Dendritic cell treated with granulocyte-macrophage colony-stimulating factor and Interleukin-4, amounts not matched to agents 40 ng/mL and 50 ng/mL, for 4 days (primary cell): ENCODE data around the gene DYNLT1.
"Not testable (repeated sequence)": the region's sequence is repeated elsewhere in the genome, so short reads cannot be mapped to it uniquely, and the experiment has no call there.

Experiments used
- H3K27ac Mint-ChIP-seq: one replicate; pipeline ENCODE4 v1.8.0; 2022; ENCODE audit warnings: mild to moderate bottlenecking, mixed read lengths
- H3K27me3 Mint-ChIP-seq: one replicate; pipeline ENCODE4 v1.8.0; 2022; ENCODE audit warnings: mild to moderate bottlenecking, mixed read lengths
- H3K36me3 Mint-ChIP-seq: one replicate; pipeline ENCODE4 v1.8.0; 2022; ENCODE audit warnings: low read depth, mixed read lengths
- H3K4me1 Mint-ChIP-seq: one replicate; pipeline ENCODE4 v1.8.0; 2022; ENCODE audit warnings: low read depth, mixed read lengths
- H3K4me3 Mint-ChIP-seq: one replicate; pipeline ENCODE4 v1.8.0; 2022; ENCODE audit warnings: mild to moderate bottlenecking, moderate library complexity, mixed read lengths
- H3K9me3 Mint-ChIP-seq: one replicate; pipeline ENCODE4 v1.8.0; 2022; ENCODE audit warnings: mixed read lengths
- intact Hi-C: fragments of 100-400 bp; cut with micrococcal nuclease; formaldehyde crosslinking; loops from one replicate; pipeline ENCODE4 v1.15.0; 2022

Gene DYNLT1

GRCh38 chr6:158628542-158628941 is 16.0 kb downstream of the DYNLT1 start:
- intact Hi-C loops = no loop called here
- peaks cover 99% of the 10 kb centered on the region for H3K36me3 Mint-ChIP-seq
- H3K4me1 Mint-ChIP-seq = peaks cover 16% of the 10 kb centered on the region
- no peaks in the 10 kb centered on the region for H3K27me3 Mint-ChIP-seq
- no peak overlapping the region for H3K4me3 Mint-ChIP-seq
- no peak overlapping the region for H3K27ac Mint-ChIP-seq
- no peaks in the 10 kb centered on the region for H3K9me3 Mint-ChIP-seq

GRCh38 chr6:158627940-158628211 is 16.7 kb downstream of the DYNLT1 start:
- H3K27ac Mint-ChIP-seq = no peak overlapping the region
- H3K9me3 Mint-ChIP-seq = no peaks in the 10 kb centered on the region

GRCh38 chr6:158627168-158627939 is 17.2 kb downstream of the DYNLT1 start:
- intact Hi-C loops = no loop called here
- peaks cover 98% of the 10 kb centered on the region for H3K36me3 Mint-ChIP-seq
- no peaks in the 10 kb centered on the region for H3K27me3 Mint-ChIP-seq
- no peaks in the 10 kb centered on the region for H3K9me3 Mint-ChIP-seq
- no peak overlapping the region for H3K27ac Mint-ChIP-seq
- H3K4me3 Mint-ChIP-seq = no peak overlapping the region
- peaks cover 13% of the 10 kb centered on the region for H3K4me1 Mint-ChIP-seq

More at GRCh38 chr6:158627940-158628211, 16.7 kb downstream of the DYNLT1 start:
- peaks cover 16% of the 10 kb centered on the region for H3K4me1 Mint-ChIP-seq
- no peak overlapping the region for H3K4me3 Mint-ChIP-seq
- intact Hi-C loops = no loop called here
- peaks cover 98% of the 10 kb centered on the region for H3K36me3 Mint-ChIP-seq
- H3K27me3 Mint-ChIP-seq = no peaks in the 10 kb centered on the region

- peaks cover 5% of the 10 kb centered on the region for H3K4me1 Mint-ChIP-seq
- no peak overlapping the region for H3K4me3 Mint-ChIP-seq
- H3K27ac Mint-ChIP-seq = no peak overlapping the region
- no peaks in the 10 kb centered on the region for H3K9me3 Mint-ChIP-seq
- no peaks in the 10 kb centered on the region for H3K27me3 Mint-ChIP-seq
- intact Hi-C loops = no loop called here
- H3K36me3 Mint-ChIP-seq = peaks cover 98% of the 10 kb centered on the region
Observed at GRCh38 chr6:158626360-158627167, 18.0 kb downstream of the DYNLT1 start.

GRCh38 chr6:158625881-158626305 is 18.6 kb downstream of the DYNLT1 start:
- Mint-ChIP-seq H3K4me1 (no peaks in the 10 kb centered on the region), H3K4me3 (no peak overlapping the region), H3K27me3 (no peaks in the 10 kb centered on the region), H3K27ac (no peak overlapping the region), H3K9me3 (no peaks in the 10 kb centered on the region), H3K36me3 (peaks cover 98% of the 10 kb centered on the region)
- intact Hi-C loops = no loop called here

DNA sequence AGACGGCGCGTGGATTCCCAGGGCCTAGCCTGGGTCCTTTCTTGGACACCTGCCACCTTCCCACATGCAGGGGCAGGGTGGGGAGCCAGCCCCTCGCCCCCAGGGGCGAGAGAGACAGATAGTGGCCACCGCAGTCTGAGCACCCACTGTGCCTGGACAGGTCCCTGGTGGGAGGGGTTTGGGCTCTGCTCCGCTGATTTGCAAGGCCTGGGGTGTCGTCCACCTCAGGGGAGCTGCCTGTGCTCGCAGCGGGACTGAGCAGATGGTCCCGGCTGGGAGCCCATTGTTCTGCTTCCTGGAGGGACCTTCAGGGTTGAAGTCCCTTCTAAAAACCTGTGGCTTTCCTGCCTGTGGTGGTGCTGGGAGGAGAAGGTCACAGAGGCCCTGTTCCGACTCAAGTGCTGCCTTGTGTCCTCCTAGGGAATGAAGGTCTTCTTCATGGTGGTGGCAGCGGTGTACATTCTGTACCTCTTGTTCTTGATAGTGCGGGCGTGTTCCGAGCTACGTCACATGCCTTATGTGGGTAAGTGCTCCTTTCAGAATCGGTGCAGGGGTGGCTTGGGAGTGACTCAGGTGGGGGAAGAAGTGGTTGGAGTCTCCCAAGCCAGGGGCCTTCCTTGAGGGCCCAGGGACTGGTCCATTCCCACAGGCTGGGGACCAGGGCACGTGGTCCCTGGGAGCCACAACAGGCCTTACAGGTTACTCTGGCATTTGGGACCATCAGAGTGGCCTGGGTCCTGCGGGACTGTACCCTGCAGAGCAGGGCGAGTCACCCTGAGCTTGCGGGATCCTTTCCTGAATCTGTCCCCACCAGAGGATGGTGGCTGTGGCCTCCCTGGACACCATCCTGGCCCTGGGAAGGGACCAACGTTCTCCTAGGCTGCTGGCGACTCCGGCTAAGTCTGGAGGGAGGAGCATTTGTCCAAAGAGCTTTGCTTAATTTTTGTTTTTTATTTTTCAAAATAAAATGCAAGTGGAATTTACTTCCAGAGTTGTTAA is 19.6 kb downstream of the DYNLT1 start:
- Mint-ChIP-seq H3K9me3 (no peaks in the 10 kb centered on the region), H3K4me3 (no peak overlapping the region), H3K4me1 (no peaks in the 10 kb centered on the region), H3K27ac (no peak overlapping the region), H3K27me3 (no peaks in the 10 kb centered on the region), H3K36me3 (peaks cover 98% of the 10 kb centered on the region)
- intact Hi-C loops = no loop called here

DNA sequence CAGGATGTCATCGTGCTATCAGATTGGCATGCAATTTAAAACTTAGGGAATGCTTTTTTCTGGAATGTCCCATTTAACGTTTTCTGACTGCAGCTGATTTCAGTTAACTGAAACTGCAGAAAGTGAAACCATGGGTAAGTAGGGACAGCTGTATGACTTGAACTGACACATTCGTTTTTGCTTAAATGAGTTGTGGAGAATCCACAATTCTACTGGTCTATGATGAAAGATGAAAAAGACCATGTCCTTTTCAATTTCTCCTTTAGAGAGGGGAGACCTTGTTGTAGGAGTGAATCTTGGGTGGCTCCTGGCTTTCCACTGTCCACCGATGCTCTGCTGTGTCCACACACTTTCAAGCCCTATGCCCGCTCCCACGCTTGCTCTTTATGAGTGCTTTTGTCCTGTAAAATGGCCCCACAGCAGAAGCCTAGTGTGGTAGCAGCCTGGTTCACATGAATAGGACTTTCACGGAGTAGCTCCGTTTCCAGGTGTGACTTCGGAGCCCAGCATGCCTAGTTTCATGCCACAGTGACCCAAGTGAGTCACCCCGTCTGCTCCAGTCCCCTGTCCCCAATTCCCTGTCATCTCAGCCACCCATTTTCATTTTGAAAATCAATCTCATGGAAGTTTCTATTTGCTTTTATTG is 21.9 kb downstream of the DYNLT1 start:
- H3K27me3 Mint-ChIP-seq = no peaks in the 10 kb centered on the region
- no peaks in the 10 kb centered on the region for H3K9me3 Mint-ChIP-seq
- intact Hi-C loops = no loop called here
- H3K36me3 Mint-ChIP-seq = peaks cover 97% of the 10 kb centered on the region
- no peak overlapping the region for H3K4me3 Mint-ChIP-seq
- H3K27ac Mint-ChIP-seq = no peak overlapping the region
- H3K4me1 Mint-ChIP-seq = no peaks in the 10 kb centered on the region

DNA sequence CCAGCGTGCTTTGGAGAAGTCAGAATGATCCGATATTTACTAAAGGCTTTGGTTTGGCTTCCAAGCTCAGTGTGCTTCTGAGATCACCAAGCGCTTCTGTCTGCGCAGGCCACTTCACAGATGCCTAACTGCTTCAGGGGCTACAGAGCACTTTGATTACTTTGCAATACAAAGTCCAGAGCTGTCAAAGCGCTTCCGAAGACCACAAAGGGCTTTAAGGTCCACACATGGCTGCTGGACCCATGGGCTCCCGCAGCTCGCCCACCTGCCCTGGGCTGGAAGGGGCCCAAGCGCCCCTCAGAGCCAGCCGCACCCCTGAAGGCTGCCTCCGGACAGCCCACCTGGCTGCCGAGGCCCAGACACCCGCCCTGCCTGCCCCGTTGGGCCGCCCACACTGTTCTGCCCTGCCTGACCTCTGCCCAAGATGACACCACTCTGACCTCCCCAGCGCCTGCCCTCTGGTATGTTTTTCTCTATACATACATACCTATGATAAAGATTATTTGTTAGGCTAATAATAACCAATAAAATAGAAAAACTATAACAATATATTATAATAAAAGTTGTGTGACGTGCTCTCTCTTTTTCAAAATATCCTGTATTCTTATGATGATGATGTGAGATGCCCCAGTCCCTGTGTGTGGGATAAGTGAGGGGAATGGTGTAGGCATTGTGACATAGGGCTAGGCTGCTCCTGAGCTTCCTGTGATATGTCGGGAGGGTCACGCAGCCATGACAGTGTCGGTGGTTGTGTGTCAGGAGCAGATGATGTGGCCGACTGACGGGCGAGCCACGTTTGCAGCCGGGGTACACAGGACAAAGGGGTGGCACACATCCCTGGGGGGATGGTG is 22.6 kb downstream of the DYNLT1 start:
- no peaks in the 10 kb centered on the region for H3K27me3 Mint-ChIP-seq
- H3K9me3 Mint-ChIP-seq = no peaks in the 10 kb centered on the region
- no peak overlapping the region for H3K4me3 Mint-ChIP-seq
- H3K27ac Mint-ChIP-seq = no peak overlapping the region
- H3K36me3 Mint-ChIP-seq = peaks cover 97% of the 10 kb centered on the region
- no peaks in the 10 kb centered on the region for H3K4me1 Mint-ChIP-seq
- intact Hi-C loops = no loop called here

DNA sequence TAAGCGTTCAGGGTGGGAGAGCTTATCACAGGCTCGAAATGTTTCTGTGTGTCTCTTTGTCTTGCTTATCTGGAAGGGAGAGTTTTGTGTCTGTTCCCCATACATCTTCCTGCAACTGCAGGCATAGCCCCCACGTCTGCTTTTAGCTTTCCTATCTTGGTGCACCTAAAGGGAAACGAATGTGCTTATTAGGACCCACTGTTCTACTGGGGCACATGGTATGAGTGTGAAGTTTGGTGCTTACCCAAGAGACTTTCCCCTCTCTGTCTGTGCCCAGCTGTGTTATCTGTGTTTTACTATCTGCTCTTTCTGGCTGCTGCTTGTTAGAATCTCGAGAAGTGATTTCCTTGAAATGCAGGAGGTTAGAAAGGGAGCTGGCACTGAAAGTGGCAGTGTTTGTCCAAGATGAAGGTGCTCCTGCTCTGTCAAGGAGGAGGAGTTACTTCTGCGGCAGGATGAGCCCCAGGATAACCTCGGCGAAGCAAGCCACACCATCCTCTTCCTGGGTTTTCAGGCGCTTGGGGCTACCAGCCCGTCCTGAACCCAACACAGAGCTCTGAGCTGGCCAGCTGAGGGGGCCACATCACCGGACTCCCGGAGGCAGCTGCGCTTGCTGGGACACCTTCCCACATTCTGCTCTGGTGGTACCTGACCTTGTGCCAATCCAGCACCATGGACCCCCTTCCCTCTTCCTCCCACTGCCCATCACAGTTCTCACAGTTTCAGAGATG is 23.4 kb downstream of the DYNLT1 start:
- Mint-ChIP-seq H3K4me1 (no peaks in the 10 kb centered on the region), H3K4me3 (no peak overlapping the region), H3K36me3 (peaks cover 97% of the 10 kb centered on the region), H3K27ac (no peak overlapping the region), H3K9me3 (no peaks in the 10 kb centered on the region), H3K27me3 (no peaks in the 10 kb centered on the region)
- intact Hi-C loops = no loop called here

DNA sequence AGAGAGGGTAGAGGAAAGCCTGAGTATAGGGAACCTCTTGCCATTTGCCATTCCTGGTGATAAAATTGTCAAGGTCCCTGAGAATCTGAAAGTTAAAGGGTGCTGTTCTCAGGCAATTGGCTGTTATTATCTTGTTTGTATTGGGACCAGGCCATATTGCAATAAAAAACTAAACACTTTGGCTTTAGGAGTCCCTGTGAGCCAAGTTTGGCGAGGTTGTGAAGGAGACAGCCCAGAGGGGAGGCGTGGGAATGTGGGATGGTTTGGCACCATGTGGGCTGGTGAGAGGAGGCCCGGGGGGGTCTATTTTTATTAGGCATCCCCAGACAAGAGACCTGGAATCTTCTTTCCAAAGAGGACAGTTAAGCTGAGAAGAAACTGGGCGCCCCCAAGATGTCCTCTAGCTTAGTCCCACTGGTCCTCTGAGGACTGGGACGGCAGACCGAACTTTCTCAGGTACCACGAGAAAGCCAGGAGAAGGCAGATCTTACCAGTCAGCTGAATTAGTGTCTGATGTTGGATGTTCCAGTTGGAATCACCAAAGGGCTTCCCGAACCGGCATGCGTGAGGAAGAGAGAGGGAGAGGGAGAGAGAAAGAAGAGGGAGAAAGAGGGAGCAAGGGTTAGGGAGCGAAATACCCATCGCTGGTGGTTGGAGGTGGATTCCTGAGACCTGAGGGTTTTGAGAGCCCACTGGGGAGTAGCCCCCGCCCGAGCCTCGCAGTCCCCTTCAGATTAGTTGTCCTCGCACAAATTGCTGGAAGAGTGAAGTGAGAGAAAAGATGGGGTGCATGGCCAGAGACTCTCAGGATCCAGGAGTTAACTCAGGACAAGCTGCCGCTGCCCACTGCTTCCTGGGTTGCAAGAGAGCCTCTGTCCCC is 24.4 kb downstream of the DYNLT1 start:
- H3K4me3 Mint-ChIP-seq = no peak overlapping the region
- intact Hi-C loops = no loop called here
- peaks cover 97% of the 10 kb centered on the region for H3K36me3 Mint-ChIP-seq
- no peaks in the 10 kb centered on the region for H3K9me3 Mint-ChIP-seq
- H3K27ac Mint-ChIP-seq = no peak overlapping the region
- H3K27me3 Mint-ChIP-seq = no peaks in the 10 kb centered on the region
- H3K4me1 Mint-ChIP-seq = no peaks in the 10 kb centered on the region

DNA sequence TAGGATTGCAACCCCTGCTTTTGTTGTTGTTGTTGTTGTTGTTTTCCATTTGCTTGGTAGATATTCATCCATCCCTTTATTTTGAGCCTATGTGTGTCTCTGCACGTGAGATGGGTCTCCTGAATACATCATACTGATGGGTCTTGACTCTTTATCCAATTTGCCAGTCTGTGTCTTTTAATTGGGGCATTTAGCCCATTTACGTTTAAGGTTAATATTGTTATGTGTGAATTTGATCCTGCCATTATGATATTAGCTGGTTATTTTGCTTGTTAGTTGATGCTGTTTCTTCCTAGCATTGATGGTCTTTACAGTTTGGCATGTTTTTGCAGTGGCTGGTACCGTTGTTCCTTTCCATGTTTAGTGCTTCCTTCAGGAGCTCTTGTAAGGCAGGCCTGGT is 26.3 kb downstream of the DYNLT1 start:
- H3K36me3 Mint-ChIP-seq = peaks cover 86% of the 10 kb centered on the region
- H3K4me3 Mint-ChIP-seq, H3K4me1 Mint-ChIP-seq, H3K27me3 Mint-ChIP-seq, H3K27ac Mint-ChIP-seq, H3K9me3 Mint-ChIP-seq, intact Hi-C loops: not testable (repeated sequence)

DNA sequence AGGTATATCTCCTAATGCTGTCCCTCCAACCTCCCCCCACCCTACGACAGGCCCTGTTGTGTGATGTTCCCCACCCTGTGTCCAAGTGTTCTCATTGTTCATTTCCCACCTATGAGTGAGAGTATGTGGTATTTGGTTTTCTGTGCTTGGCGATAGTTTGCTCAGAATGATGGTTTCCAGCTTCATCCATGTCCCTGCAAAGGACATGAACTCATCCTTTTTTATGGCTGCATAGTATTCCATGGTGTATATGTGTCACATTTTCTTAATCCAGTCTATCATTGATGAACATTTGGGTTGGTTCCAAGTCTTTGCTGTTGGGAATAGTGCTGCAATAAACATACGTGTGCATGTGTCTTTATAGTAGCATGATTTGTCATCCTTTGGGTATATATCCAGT is 29.9 kb downstream of the DYNLT1 start:
- H3K4me3 Mint-ChIP-seq, H3K27ac Mint-ChIP-seq, intact Hi-C loops, H3K4me1 Mint-ChIP-seq, H3K27me3 Mint-ChIP-seq, H3K9me3 Mint-ChIP-seq: not testable (repeated sequence)
- H3K36me3 Mint-ChIP-seq = peaks cover 85% of the 10 kb centered on the region
